ENCODE results near the gene CTAG1A. TPM values are rescaled to one million over a fixed set of nuclear protein-coding genes. Genes with fewer than 3 reads are reported as not detected.

CTAG1A gene
- total RNA-seq, 4 donors from 2014 or later: not detected

DNA sequence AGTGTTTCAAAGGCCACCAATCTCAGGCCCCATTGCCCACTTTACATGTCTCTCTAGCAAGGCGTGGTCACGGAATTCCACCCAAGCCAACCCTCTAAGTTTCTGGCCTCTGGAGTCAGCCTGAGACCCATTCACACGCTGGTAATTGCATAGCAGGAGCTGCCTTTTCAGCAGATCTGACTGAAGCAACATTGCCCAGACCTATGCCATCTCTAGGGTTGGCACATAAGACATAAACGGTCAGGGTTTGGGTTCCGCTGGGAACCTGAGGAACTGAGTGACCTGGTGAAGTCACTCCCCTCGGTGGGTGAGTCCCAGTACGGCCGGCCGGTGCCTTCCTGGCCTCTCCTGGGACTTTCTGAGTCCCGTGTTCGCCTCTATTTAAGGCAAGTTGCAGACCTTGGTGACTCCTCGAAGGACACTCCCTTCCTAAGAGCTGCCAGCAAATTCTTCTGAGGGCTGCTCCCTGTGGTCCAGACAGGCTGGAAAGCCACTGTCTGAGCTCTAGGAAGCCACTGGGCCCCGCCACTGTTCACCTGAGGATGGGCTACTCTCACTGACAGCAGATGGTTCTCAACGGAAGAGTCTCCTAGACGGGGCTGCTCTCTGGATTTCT lies 15.9 kb downstream of the CTAG1A start:
- no peaks in the 10 kb centered on the region for H3K9me3 ChIP-seq
- H3K4me1 ChIP-seq: no peaks in the 10 kb centered on the region
- H3K4me3 ChIP-seq: no peak overlapping the region
- H3K27me3 ChIP-seq: no peaks in the 10 kb centered on the region
- H3K27ac ChIP-seq: no peak overlapping the region
- no peak for DNase-seq (ENCODE audit: low spot score in 2 of 2)
- TF ChIP-seq EP300 (IDR thresholded peaks at IDR 0.05) (no peak), POLR2A (IDR thresholded peaks at IDR 0.05) (no peak)
- TF ChIP-seq, protein P1, sequence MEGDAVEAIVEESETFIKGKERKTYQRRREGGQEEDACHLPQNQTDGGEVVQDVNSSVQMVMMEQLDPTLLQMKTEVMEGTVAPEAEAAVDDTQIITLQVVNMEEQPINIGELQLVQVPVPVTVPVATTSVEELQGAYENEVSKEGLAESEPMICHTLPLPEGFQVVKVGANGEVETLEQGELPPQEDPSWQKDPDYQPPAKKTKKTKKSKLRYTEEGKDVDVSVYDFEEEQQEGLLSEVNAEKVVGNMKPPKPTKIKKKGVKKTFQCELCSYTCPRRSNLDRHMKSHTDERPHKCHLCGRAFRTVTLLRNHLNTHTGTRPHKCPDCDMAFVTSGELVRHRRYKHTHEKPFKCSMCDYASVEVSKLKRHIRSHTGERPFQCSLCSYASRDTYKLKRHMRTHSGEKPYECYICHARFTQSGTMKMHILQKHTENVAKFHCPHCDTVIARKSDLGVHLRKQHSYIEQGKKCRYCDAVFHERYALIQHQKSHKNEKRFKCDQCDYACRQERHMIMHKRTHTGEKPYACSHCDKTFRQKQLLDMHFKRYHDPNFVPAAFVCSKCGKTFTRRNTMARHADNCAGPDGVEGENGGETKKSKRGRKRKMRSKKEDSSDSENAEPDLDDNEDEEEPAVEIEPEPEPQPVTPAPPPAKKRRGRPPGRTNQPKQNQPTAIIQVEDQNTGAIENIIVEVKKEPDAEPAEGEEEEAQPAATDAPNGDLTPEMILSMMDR (IDR thresholded peaks at IDR 0.05): no peak
- no peaks in the 10 kb centered on the region for H3K36me3 ChIP-seq
- WGBS, 2 donors: 61 to 72% methylated on average over 2 to 15 of the region's 15 CpGs

DNA sequence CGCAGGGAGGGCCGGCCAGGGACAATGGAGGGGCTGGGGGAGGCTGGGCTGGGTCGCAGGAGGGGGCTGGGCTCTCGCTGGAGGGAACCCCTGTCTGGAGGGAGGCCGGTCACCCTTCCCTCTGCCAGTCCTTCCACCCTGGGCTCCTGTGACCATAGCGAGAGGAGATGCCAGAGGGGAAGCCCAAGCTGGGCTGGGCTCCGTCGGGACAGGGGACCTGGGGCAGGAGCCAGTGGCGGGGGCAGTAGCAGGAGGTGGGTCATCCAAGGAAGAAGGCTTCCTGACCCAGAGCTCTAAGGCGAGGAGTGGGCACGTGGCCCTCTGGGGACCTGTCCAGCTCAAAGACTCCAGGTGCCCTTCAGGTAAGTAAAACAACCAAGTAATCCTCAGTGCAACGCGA lies 17.3 kb downstream of the CTAG1A start:
- WGBS, 2 donors: 83 to 84% methylated on average over 6 to 13 of the region's 13 CpGs
- TF ChIP-seq, protein P1 (IDR thresholded peaks at IDR 0.05): no peak
- TF ChIP-seq POLR2A (IDR thresholded peaks at IDR 0.05) (no peak), EP300 (IDR thresholded peaks at IDR 0.05) (no peak)
- Histone ChIP-seq H3K27ac (no peak overlapping the region), H3K36me3 (no peaks in the 10 kb centered on the region), H3K4me3 (no peak overlapping the region), H3K9me3 (no peaks in the 10 kb centered on the region), H3K27me3 (no peaks in the 10 kb centered on the region), H3K4me1 (no peaks in the 10 kb centered on the region)
- no peak for DNase-seq (ENCODE audit: low spot score in 2 of 2)

DNA sequence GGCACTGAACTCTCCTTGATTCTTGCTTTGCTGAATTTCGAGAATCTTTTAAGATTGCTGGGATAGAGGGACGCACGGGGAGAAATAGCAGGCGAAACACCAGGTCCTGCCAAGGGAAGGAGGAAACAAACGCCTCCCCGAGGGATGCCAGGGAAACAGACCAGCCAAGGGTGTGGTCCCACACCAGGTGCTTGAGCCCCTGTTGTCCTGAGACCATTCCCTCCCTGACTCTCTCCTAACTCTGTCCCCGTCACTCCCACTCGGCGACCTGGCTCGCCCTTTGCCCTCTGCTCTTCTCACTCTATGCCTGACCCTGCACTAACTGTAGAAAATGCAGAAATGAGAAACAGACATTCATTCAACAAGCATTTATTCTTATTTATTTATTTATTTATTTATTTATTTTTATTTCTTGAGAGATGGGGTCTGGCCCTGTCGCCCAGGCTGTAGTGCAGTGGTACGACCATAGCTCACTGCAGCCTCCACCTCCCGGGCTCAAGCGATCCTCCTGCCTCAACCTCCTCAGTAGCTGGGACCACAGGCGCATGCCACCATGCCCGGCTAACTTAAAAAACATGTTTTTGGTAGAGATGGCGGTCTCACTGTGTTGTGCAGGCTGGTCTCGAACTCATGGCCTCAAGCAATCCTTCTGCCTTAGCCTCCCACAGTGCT lies 18.0 kb downstream of the CTAG1A start:
- no peak overlapping the region for H3K4me3 ChIP-seq
- H3K4me1 ChIP-seq: no peaks in the 10 kb centered on the region
- DNase-seq (ENCODE audit: low spot score in 2 of 2): no peak
- 81 to 83% methylated on average over 15 to 18 of the region's 18 CpGs for WGBS, 2 donors
- TF ChIP-seq EP300 (IDR thresholded peaks at IDR 0.05) (no peak), POLR2A (IDR thresholded peaks at IDR 0.05) (no peak)
- TF ChIP-seq, protein P1 (IDR thresholded peaks at IDR 0.05): no peak
- no peak overlapping the region for H3K27ac ChIP-seq
- H3K9me3 ChIP-seq: no peaks in the 10 kb centered on the region
- H3K36me3 ChIP-seq: no peaks in the 10 kb centered on the region
- H3K27me3 ChIP-seq: no peaks in the 10 kb centered on the region

DNA sequence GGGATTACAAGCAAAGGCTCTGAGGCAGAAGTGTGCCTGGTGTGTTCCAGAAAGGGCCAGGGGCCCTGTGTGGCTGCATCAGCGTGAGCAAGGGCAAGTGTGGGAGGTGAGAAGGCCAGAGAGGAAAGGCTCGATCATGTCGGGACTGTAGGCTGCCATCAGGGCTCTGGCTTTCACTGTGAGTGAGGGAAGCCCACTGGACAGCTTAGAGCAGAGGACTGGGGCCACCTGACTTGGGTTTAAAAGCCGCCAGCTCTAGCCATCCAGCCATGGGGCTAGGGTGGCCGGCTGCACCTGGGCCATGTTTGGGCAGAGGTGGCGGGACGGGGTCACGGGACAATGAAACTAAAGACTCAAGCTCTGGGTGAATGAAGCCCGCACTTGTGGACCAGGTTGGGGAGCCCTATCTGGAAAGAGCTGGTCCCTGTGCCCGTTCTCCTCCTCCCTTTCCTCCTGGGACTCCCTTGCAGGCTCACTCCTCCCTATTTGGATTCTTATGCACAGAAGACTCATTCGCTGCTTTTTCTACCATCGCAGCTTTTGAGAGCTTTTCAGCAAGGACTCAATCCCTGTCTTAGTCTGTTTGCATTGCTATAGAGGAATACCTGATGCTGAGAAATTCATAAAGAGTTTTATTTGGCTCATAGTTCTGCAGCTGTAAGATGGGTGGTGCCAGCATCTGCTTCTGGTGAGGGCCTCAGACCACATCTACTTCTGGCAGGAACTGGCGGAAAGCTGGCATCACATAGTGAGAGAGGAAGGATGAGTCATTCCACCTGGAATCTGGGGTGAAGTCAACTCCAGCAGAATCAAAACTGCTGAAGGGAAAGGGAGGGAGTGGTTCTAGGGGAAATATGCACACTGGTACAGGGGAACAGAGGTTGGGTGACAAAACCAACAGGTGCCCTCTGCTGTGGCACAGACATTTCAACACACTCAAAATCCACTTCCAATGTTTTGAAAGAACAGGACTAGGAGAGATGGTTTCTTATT lies 18.8 kb downstream of the CTAG1A start:
- no peaks in the 10 kb centered on the region for H3K4me1 ChIP-seq
- H3K9me3 ChIP-seq: no peaks in the 10 kb centered on the region
- TF ChIP-seq, protein P1 (IDR thresholded peaks at IDR 0.05): no peak
- no peak for TF ChIP-seq EP300 (IDR thresholded peaks at IDR 0.05)
- TF ChIP-seq POLR2A (IDR thresholded peaks at IDR 0.05): no peak
- H3K36me3 ChIP-seq: no peaks in the 10 kb centered on the region
- no peak for DNase-seq (ENCODE audit: low spot score in 2 of 2)
- WGBS, 2 donors: 74 to 76% methylated on average over 6 to 13 of the region's 13 CpGs
- no peak overlapping the region for H3K27ac ChIP-seq
- H3K27me3 ChIP-seq: no peaks in the 10 kb centered on the region
- no peak overlapping the region for H3K4me3 ChIP-seq

Measured in tibial nerve (tissue), 4 donors.